Measurements from ENCODE around the gene COL20A1. TPM values are rescaled to one million over a fixed set of nuclear protein-coding genes. Genes with fewer than 3 reads are reported as not detected.

The COL20A1 gene
- total RNA-seq, 6 experiments from 2014 or later, result not detected

GRCh38 chr20:63280929-63281545 is 11.9 kb upstream of the COL20A1 start:
- WGBS (ENCODE audit: insufficient coverage, low coverage, low lambda C conversion rate, missing lambda C conversion rate), result no CpG with 5 or more reads among the region's 19 CpGs

GRCh38 chr20:63281742-63282665 is 11.0 kb upstream of the COL20A1 start:
- no peak for TF ChIP-seq POLR2A (IDR thresholded peaks at IDR 0.05)
- TF ChIP-seq CTCF (IDR thresholded peaks at IDR 0.05), result no peak
- WGBS (ENCODE audit: insufficient coverage, low coverage, low lambda C conversion rate, missing lambda C conversion rate), result no CpG with 5 or more reads among the region's 38 CpGs

More at GRCh38 chr20:63280929-63281545, 11.9 kb upstream of the COL20A1 start:
- Histone ChIP-seq H3K36me3 (peaks cover 0 to 41% (median 10%) of the 10 kb centered on the region in 4 donors), H3K9me3 (no peaks in the 10 kb centered on the region), H3K27ac (no peak overlapping the region), H3K4me3 (no peak overlapping the region), H3K27me3 (no peaks in the 10 kb centered on the region), H3K4me1 (no peaks in the 10 kb centered on the region)
- intact Hi-C loops (cut with DNase I), result no loop called here
- TF ChIP-seq CTCF (IDR thresholded peaks at IDR 0.05), result no peak
- TF ChIP-seq POLR2A (IDR thresholded peaks at IDR 0.05), result no peak
- ATAC-seq (no peak), DNase-seq (no peak)

GRCh38 chr20:63282946-63283345 is 10.0 kb upstream of the COL20A1 start:
- H3K4me1 ChIP-seq, result no peaks in the 10 kb centered on the region
- intact Hi-C loops (cut with DNase I), result no loop called here
- no peaks in the 10 kb centered on the region for H3K27me3 ChIP-seq
- H3K27ac ChIP-seq, result no peak overlapping the region
- WGBS (ENCODE audit: insufficient coverage, low coverage, low lambda C conversion rate, missing lambda C conversion rate), result 100% methylated on average over 1 of the region's 17 CpGs
- no peak overlapping the region for H3K4me3 ChIP-seq
- H3K36me3 ChIP-seq, result peaks cover 0 to 25% (median 10%) of the 10 kb centered on the region in 4 donors
- TF ChIP-seq POLR2A (IDR thresholded peaks at IDR 0.05), result no peak
- no peak for TF ChIP-seq CTCF (IDR thresholded peaks at IDR 0.05)
- ATAC-seq (no peak), DNase-seq (no peak)
- no peaks in the 10 kb centered on the region for H3K9me3 ChIP-seq

More at GRCh38 chr20:63281742-63282665, 11.0 kb upstream of the COL20A1 start:
- H3K27ac ChIP-seq, result no peak overlapping the region
- DNase-seq (no peak), ATAC-seq (no peak)
- H3K36me3 ChIP-seq, result peaks cover 0 to 33% (median 10%) of the 10 kb centered on the region in 4 donors
- intact Hi-C loops (cut with DNase I), result no loop called here
- no peaks in the 10 kb centered on the region for H3K9me3 ChIP-seq
- H3K27me3 ChIP-seq, result no peaks in the 10 kb centered on the region
- H3K4me3 ChIP-seq, result no peak overlapping the region
- no peaks in the 10 kb centered on the region for H3K4me1 ChIP-seq

- 100% methylated on average over 3 of the region's 33 CpGs for WGBS (ENCODE audit: insufficient coverage, low coverage, low lambda C conversion rate, missing lambda C conversion rate)
- Histone ChIP-seq H3K4me1 (no peaks in the 10 kb centered on the region), H3K36me3 (peaks cover 0 to 25% (median 10%) of the 10 kb centered on the region in 4 donors)
These were observed 9.4 kb upstream of the COL20A1 start for GRCh38 chr20:63283397-63284082.

More at GRCh38 chr20:63283397-63284082, 9.4 kb upstream of the COL20A1 start:
- ATAC-seq (no peak), DNase-seq (no peak)
- Histone ChIP-seq H3K27ac (no peak overlapping the region), H3K4me3 (no peak overlapping the region), H3K9me3 (no peaks in the 10 kb centered on the region), H3K27me3 (no peaks in the 10 kb centered on the region)
- TF ChIP-seq CTCF (IDR thresholded peaks at IDR 0.05) (no peak), POLR2A (IDR thresholded peaks at IDR 0.05) (no peak)
- intact Hi-C loops (cut with DNase I), result no loop called here

Measured in right lobe of liver (tissue), 6 donors.